Vagina (tissue), 2 donors: ENCODE data around the gene ZNF273.

Source experiments
- POLR2A ChIP-seq, 2 donors: fragments of 450-650 bp; IDR thresholded peaks; one replicate each; pipeline ENCODE4 v1.6.1; 2017; ENCODE audit warnings: antibody characterized with exemption in 2 of 2, mild to moderate bottlenecking in 2 of 2, moderate library complexity in 2 of 2
- POLR2AphosphoS5 ChIP-seq, 2 donors: sonication (generic); formaldehyde crosslinking; IDR thresholded peaks; one replicate each; pipeline ENCODE4 v1.9.0; 2017; ENCODE audit warnings: antibody characterized with exemption in 2 of 2, mild to moderate bottlenecking in 2 of 2, low read depth in 1 of 2; ENCODE audit not compliant: insufficient read depth in 1 of 2
- TF ChIP-seq, protein P1 (sequence below), 3 experiments: fragments of 450-650 bp in 2 of 3; fragments of 200-600 bp in 1 of 3; sonication (generic) in 1 of 3; IDR thresholded peaks; one replicate each; pipeline ENCODE4 v1.5.1; 2017 to 2019; ENCODE audit warnings: antibody characterized with exemption in 3 of 3, mild to moderate bottlenecking in 2 of 3, moderate library complexity in 2 of 3

DNA sequence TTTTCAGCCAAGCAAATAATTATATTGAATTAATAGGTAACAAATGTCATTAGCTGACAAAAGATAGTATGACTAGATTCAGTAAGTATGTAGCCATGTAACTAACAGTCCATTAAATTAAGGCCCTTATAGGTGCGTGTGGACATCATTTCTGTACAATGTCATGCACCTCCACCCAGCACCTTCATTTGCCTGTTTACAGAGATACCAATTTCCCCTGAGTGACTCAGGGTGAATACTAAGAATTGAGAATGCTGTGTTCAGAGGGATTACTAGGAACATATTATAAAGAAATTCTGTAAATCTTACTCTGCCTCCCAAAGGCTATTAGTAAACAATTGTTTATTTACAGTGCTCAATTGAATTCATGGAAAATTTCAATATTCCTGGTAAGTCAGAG lies 48.1 kb upstream of the ZNF273 start:
- TF ChIP-seq, protein P1, sequence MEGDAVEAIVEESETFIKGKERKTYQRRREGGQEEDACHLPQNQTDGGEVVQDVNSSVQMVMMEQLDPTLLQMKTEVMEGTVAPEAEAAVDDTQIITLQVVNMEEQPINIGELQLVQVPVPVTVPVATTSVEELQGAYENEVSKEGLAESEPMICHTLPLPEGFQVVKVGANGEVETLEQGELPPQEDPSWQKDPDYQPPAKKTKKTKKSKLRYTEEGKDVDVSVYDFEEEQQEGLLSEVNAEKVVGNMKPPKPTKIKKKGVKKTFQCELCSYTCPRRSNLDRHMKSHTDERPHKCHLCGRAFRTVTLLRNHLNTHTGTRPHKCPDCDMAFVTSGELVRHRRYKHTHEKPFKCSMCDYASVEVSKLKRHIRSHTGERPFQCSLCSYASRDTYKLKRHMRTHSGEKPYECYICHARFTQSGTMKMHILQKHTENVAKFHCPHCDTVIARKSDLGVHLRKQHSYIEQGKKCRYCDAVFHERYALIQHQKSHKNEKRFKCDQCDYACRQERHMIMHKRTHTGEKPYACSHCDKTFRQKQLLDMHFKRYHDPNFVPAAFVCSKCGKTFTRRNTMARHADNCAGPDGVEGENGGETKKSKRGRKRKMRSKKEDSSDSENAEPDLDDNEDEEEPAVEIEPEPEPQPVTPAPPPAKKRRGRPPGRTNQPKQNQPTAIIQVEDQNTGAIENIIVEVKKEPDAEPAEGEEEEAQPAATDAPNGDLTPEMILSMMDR (IDR thresholded peaks at IDR 0.05): no peak
- TF ChIP-seq POLR2AphosphoS5 (IDR thresholded peaks at IDR 0.05; ENCODE audit: insufficient read depth in 1 of 2, low read depth in 1 of 2) (no peak), POLR2A (IDR thresholded peaks at IDR 0.05) (no peak)
